HG02610 (cell line): Measurements from ENCODE around the gene TMEM119.

Source experiments
- ATAC-seq: cut with Tn5 transposase; IDR thresholded peaks from one replicate; pipeline ENCODE4 v1.9.1; 2021; ENCODE audit warnings: mild to moderate bottlenecking, moderate library complexity; ENCODE audit not compliant: unreplicated experiment

The TMEM119 gene, protein sequence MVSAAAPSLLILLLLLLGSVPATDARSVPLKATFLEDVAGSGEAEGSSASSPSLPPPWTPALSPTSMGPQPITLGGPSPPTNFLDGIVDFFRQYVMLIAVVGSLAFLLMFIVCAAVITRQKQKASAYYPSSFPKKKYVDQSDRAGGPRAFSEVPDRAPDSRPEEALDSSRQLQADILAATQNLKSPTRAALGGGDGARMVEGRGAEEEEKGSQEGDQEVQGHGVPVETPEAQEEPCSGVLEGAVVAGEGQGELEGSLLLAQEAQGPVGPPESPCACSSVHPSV

DNA sequence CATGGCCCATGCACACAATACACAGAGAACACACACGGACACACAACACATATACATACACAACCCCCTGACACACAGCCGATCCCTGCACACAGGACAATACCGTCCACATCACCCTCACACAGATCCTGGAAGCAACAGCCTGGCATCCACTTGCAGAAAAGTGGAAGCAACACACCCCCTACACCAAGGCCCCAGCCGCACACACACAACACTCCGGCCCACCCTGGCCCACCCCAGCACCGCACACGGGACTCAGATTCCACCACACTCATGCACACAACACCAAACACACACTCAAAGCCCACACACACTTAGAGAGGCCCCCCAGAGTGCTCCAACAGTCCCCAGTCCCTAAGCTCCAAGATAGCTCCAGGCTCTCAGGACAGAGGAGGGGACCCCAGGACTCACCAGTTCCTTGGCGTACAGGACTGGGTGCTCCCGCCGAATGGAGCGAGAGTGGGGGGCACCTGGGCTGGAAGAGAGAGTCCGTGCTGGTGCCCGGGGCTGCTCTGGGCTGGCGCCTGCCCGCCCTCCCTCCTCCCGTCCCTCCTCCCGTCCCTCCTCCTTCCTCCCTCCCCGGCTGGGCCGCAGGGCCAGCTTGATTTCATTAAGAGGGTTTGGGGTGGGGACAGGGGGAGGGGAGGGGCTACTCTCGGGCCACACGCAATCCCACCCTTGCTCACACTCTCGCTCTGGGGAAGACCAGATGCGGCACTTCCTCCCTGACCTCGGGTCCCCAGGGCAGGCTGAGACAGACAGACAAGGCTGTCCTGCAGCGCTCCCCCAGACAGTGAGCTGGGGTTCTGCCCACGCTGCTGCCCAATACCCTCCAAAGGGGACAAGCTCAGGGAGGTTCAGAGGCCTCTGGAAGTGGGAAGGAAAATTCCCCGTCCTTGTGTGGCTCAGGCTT is at the start of gene TMEM119:
TSS of gene TMEM119 (minus strand) at position 526 of the 913 bp plus-strand sequence. CDS start 5,701 bp downstream, outside the sequence.
- no peak for ATAC-seq

DNA sequence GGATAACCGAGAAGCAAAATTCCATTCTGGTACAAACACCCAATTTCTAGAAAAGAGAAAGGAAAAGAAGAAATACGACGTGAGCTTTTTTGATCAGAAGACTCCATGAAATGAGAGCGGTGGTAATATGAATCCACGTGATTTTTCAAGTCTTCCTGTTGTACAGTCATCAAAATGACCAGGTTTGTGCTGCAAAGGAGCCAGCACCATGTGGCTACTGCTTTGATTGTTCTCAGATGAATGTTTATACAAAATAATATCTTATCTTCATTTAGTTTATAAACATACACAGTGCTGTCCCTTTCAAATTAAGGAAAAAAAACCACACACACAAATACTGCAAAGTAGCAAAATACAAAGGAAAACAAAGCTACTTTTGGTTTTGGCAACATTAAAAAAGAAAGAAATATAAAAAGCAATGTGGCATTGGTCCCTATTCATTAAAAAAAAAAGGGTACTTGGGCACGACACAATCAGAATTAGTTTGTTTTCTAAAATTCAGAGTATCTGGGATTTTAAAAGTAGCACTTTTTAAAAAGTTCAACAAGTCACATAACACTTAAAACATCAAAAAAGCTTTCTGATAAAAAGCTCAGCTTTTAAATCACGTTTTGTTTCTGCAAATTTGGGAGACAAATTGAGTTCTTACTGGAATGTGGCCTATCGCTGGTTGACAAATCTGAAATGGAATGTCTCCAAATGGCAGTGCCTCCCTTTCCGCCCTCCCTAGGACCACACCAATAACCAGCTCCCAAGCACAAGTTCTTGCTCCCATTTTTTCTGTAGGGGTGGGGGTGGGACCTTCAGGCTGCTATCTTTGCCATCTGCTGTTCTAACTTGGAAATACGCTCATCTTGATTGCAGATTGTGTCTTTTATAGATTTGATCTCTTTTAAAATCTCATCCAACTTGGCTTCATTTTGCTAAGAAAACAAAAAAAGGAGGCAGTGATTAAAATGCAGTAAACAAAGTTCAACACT is 49.0 kb upstream of the TMEM119 start:
- no peak for ATAC-seq

GRCh38 chr12:108645686-108646599 is 48.1 kb upstream of the TMEM119 start:
- no peak for ATAC-seq

DNA sequence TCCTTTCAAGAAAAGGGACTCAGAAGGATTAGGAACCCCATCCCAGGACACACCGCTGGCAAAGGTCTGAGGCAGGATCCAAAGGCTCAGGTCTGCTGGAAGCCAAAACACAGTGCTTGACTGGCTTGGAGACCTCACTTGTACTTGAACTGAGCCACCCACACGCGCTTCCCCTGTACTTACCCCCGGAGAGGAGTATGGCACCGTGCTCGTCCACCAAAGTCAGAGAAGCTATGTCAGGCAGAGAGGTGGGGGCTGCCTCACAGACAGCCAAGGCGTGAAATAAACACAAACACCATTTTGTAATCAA is 46.9 kb upstream of the TMEM119 start:
- no peak for ATAC-seq

GRCh38 chr12:108643941-108644810 is 46.3 kb upstream of the TMEM119 start:
- no peak for ATAC-seq

- ATAC-seq = no peak
These were observed 45.2 kb upstream of the TMEM119 start for GRCh38 chr12:108642899-108643654.

DNA sequence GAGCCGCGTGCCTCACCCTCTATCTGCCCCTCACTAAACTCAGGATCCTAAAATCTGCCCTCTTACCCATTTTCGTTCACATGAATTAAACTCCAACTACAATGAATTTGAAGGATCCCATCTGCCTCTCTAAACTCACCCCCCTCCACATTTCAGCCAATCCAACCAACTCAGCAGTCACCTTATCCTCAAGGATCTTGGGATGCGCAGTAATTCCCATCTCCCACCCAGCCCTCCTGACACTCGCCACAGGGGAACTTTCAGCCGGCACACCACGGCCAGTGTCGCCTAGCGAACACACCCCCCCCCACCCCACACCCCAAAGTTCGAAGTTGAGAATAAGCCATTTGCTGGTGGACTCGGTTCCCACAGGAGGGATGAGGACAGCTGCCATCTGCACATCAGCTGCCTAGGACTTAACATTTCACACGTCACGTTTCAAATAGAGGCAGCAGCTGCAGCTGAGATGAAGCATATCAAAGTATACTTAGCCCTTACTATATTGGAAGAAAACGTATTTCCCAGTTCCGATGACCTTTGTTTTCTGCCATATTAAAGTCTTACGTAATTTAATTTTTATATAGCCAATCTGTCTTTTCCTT is 44.5 kb upstream of the TMEM119 start:
- no peak for ATAC-seq

DNA sequence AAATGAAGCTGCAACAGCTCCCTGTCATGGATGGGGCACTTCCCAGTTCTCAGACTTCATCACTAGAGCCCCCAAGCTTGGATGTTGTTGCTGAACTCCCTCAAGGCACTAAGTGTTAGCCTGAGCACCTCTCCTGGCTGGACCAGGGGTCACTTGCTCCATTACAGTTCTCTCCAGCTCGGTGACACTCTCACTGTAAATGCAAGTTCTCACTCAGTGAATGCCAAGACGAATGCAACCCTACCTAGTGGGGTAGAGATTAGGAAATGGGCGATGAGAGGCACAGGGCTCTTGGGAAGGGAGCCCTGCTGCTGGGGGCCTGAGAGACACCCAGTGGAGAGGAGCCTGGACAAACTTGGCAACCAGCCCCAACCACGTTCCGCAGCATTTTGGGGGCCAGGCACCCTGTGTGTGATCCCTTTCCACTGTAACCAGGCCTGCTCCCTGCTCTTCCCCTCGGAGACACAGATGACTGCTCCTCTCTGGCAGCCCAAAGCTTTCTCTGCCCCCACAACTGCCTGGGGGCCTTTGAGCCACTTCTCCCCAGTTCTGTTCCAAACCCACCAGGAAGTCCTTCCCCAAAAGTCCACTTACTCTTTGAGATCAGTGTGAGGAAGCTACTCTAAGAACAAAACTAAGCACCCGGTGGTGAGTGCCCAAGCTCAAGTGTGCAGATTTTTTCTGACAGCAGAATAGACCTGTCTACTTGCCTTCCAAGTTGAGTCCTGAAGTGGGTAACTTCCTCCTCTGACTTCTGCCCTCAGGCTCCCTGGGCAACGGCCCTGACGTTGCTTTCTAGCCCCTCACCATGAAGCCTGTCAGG is 43.8 kb upstream of the TMEM119 start:
- ATAC-seq = no peak

- ATAC-seq = no peak
These were observed 43.0 kb upstream of the TMEM119 start for GRCh38 chr12:108640802-108641445.

- no peak for ATAC-seq
These were observed 41.3 kb upstream of the TMEM119 start for GRCh38 chr12:108638997-108639822.

DNA sequence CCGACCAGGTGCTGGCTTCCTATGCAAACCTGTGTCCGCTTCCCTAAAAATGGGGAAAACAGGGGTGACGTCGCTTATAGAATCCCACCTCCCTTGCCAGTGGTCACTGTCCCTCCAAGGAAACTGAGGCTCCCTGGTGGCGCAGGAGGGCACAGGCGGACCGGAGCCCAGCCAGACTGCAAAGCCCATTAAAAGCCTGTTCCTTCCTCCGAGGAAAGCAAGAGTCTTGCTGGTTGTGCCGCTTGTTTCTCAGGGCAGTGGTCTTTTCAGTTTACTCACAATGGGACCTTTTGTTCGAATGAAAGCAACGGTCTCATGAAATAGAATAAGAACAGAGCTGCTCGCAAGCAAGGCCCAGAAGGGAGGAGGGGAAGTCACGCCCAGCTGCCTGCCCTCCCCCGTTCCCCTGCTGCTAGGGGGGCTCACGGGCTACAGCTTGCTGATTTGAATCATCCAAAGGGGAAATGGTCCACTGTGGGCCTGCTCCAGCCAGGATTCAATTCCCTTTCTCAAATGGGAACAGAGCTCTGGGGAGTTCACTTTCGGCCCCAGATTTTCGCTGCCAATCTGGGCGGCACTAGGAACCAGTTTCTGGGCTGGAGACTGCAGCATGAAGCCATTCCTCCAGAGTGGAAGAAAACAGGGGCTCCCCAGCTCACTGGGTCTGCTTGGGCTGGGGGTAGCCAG is 40.4 kb upstream of the TMEM119 start:
- no peak for ATAC-seq

DNA sequence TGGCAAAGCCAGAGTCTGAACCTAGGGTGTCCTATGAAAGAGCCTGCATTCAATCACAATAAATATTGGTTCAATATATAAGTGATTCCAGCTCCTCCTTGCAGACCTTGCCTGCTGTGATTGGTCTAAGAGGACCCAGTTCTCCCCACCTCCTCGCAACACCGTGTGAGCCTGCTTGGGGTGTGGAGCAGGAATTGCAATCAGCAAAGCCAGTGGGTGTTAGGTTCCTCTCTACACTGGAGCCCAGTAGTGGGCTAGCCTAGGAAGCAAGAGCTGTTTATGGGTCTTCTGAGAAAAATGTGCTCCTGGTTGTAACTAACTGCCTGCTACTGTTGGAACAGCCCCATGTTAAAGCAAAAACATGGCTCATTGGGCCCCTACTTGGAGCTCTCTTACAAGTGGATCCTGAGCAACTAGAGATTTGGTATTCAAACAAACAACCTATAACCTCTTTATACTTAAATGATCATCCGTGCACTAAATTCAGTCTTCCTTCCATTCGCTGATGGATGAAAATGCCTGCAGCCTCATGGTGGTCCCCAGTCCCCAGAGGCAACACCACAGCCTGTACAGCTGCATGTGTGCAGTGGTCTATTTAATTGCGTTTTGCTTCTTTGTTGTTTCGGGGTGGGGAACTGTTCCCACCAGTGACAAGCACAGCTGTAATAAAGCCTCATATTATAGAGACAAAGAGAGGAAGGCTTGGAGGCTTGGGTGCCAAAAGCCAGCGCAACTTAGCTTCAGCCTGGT is 39.5 kb upstream of the TMEM119 start:
- ATAC-seq = no peak

- no peak for ATAC-seq
These were observed 38.3 kb upstream of the TMEM119 start for GRCh38 chr12:108635997-108636808.
